ENCODE results near the gene DENND2D. TPM values are rescaled to one million over a fixed set of nuclear protein-coding genes. Genes with fewer than 3 reads are reported as not detected.

DENND2D gene
- total RNA-seq, 1 experiment from 2014 or later = 0.11 TPM

GRCh38 chr1:111228748-111229126, 28.3 kb upstream of the DENND2D start:
- no peak overlapping the region for H4K91ac ChIP-seq (ENCODE audit: insufficient read length, low read depth, low read length)
- Mint-ChIP-seq H3K27me3 (ENCODE audit: low read depth) (peaks cover 18% of the 10 kb centered on the region), H3K27ac (no peak overlapping the region), H3K36me3 (ENCODE audit: insufficient read depth in 1 of 3, low read depth in 3 of 3) (no peaks in the 10 kb centered on the region; a peak in 1 of 7 replicates), H3K4me1 (peaks cover 13 to 22% of the 10 kb centered on the region in 2 experiments), H3K4me3 (no peak overlapping the region), H3K9me3 (no peaks in the 10 kb centered on the region)
- peaks cover 2% of the 10 kb centered on the region for H3K4me1 ChIP-seq (ENCODE audit: insufficient read depth, low read length)
- WGBS (ENCODE audit: extremely low coverage, insufficient read length, low lambda C conversion rate) = no CpG with 5 or more reads among the region's 2 CpGs
- H2AK5ac ChIP-seq (ENCODE audit: insufficient read length, low read length) = no peak overlapping the region
- H2BK12ac ChIP-seq (ENCODE audit: insufficient read length, low read depth, low read length) = no peak overlapping the region
- H3K79me2 ChIP-seq (ENCODE audit: insufficient read depth, low read length) = no peaks in the 10 kb centered on the region
- no peak overlapping the region for H3K23ac ChIP-seq (ENCODE audit: insufficient read length, low read depth, low read length)
- H3K23me2 ChIP-seq (ENCODE audit: insufficient read length, low read depth, low read length, poor library complexity, severe bottlenecking) = no peaks in the 10 kb centered on the region
- no peak overlapping the region for H3K27ac ChIP-seq (ENCODE audit: insufficient read length, low read depth, low read length)
- no peak overlapping the region for H3K56ac ChIP-seq (ENCODE audit: insufficient read length, low read depth, low read length)
- no peak overlapping the region for H4K5ac ChIP-seq (ENCODE audit: insufficient read length, low read depth, low read length)
- no peak overlapping the region for H3K4me2 ChIP-seq (ENCODE audit: insufficient read depth, insufficient read length, low read length)
- H3K9ac ChIP-seq (ENCODE audit: extremely low read depth, insufficient read length, low read length) = no peak overlapping the region
- no peak for TF ChIP-seq CTCF (conservative IDR thresholded peaks at IDR 0.05)
- H4K20me1 ChIP-seq (ENCODE audit: control insufficient read depth, insufficient read depth, insufficient read length) = no peaks in the 10 kb centered on the region
- H3K18ac ChIP-seq (ENCODE audit: insufficient read length, low read depth, low read length) = no peak overlapping the region
- no peak overlapping the region for H2BK120ac ChIP-seq (ENCODE audit: low read depth, low read length, poor library complexity, severe bottlenecking)
- H3T11ph ChIP-seq (ENCODE audit: low read length) = no peak overlapping the region
- H2BK20ac ChIP-seq (ENCODE audit: low read depth, low read length, poor library complexity, severe bottlenecking) = no peak overlapping the region
- H2BK15ac ChIP-seq (ENCODE audit: low read depth, low read length) = no peak overlapping the region
- H3K27me3 ChIP-seq (ENCODE audit: insufficient read depth, low read length) = no peaks in the 10 kb centered on the region
- H3K4ac ChIP-seq (ENCODE audit: low read depth, low read length) = no peak overlapping the region
- H3K14ac ChIP-seq (ENCODE audit: insufficient read depth, low read length) = no peak overlapping the region
- no peaks in the 10 kb centered on the region for H3K79me1 ChIP-seq (ENCODE audit: insufficient read depth, low read depth, low read length, poor library complexity, severe bottlenecking)
- H2AFZ ChIP-seq (ENCODE audit: low read length) = no peak overlapping the region
- no peak overlapping the region for H4K8ac ChIP-seq (replicated peaks; ENCODE audit: insufficient read length, low read depth, low read length)
- DNase-seq = no peak
- H2BK5ac ChIP-seq (ENCODE audit: insufficient read length, low read length) = no peak overlapping the region
- H3K9me3 ChIP-seq (ENCODE audit: control insufficient read depth, low read depth, low read length) = no peaks in the 10 kb centered on the region

Measured in H9 (cell line).